Measurements from ENCODE around the gene PRR19. TPM values are rescaled to one million over a fixed set of nuclear protein-coding genes. Genes with fewer than 3 reads are reported as not detected.

PRR19 gene
- total RNA-seq, 1 experiment from 2014 or later, result 0.93 TPM

DNA sequence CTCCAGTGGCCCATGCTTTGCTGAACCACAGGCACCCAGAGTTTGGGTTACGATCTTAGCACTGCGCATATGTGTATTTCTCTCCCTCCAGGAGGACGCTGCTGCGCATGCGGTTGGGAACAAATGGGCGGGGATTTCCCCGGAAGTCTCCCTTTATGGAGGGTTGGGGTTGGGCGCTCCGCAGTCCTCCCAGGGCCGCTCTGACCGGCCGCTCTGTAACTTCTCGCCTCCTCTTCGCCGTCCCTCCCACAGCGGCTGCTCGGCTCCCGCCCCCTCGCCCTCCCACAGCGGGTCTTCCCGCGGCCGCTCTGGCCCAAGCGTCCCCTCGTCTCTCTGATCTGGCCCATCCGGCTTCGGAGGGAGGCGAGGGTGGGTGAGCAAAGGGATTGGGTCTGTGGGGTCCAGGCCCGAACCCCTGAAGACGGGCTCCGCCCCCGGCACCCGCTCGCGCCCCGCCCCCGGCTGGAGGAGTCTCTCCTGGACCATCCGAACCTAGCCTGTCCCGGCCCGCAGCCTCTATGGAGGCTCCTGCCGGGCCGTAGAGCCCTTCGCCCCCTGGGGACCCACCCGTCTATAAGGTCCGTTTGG, 23.5 kb downstream of the PRR19 start, which contains the start of gene MEGF8:
TSS of gene MEGF8 (plus strand) at position 328 of the 588 bp plus-strand sequence. CDS start 609 bp downstream, outside the sequence.
- H2AFZ ChIP-seq (ENCODE audit: low read depth, low read length, poor library complexity, severe bottlenecking), result no peak within 1 kb of the TSS
- peak within 1 kb of the TSS; percentile 90 to 95 for H3K4me3 ChIP-seq (replicated peaks in 1 of 2; ENCODE audit: low read depth in 1 of 2, low read length in 2 of 2)
- TF ChIP-seq, protein P1, sequence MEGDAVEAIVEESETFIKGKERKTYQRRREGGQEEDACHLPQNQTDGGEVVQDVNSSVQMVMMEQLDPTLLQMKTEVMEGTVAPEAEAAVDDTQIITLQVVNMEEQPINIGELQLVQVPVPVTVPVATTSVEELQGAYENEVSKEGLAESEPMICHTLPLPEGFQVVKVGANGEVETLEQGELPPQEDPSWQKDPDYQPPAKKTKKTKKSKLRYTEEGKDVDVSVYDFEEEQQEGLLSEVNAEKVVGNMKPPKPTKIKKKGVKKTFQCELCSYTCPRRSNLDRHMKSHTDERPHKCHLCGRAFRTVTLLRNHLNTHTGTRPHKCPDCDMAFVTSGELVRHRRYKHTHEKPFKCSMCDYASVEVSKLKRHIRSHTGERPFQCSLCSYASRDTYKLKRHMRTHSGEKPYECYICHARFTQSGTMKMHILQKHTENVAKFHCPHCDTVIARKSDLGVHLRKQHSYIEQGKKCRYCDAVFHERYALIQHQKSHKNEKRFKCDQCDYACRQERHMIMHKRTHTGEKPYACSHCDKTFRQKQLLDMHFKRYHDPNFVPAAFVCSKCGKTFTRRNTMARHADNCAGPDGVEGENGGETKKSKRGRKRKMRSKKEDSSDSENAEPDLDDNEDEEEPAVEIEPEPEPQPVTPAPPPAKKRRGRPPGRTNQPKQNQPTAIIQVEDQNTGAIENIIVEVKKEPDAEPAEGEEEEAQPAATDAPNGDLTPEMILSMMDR (IDR thresholded peaks at IDR 0.05 in 2 of 3, conservative IDR thresholded peaks at IDR 0.05 in 1 of 3; ENCODE audit: borderline replicate concordance in 1 of 3, insufficient read depth in 1 of 3, low read depth in 2 of 3, low read length in 2 of 3), result peak in 2 of 3 experiments; percentile 94; a peak in 4 of 6 replicates
- no peak for TF ChIP-seq YY1 (IDR thresholded peaks at IDR 0.05; ENCODE audit: extremely low read depth, insufficient replicate concordance, low read depth, low read length)
- peak; percentile 74 for TF ChIP-seq POLR2AphosphoS5 (IDR thresholded peaks at IDR 0.05; ENCODE audit: low read depth, low read length)
- TF ChIP-seq CBX3 (IDR thresholded peaks at IDR 0.05; ENCODE audit: low read depth), result no peak; the same call in 1 of the 2 replicates
- peak; percentile 78 for TF ChIP-seq EGR1 (IDR thresholded peaks at IDR 0.05; ENCODE audit: low read depth)
- TF ChIP-seq SRF (IDR thresholded peaks at IDR 0.05; ENCODE audit: low read depth), result peak; percentile 100
- peak; percentile 31 for TF ChIP-seq POLR2A (IDR thresholded peaks at IDR 0.05; ENCODE audit: borderline replicate concordance, extremely low read depth, insufficient read depth, insufficient read length)
- peak; percentile 71 for TF ChIP-seq SP1 (IDR thresholded peaks at IDR 0.05; ENCODE audit: low read depth)
- ChIA-PET POLR2A (no interaction called here), RAD21 (ENCODE audit: low non-redundant PET in 1 of 2, low total read pairs in 2 of 2, uncharacterized antibody in 2 of 2, unreplicated experiment in 2 of 2) (no interaction called here), CTCF (no interaction called here)
- DNase-seq (ENCODE audit: low read depth, low spot score), result peak; percentile 97
- peak within 1 kb of the TSS; percentile 86 for H3K9ac ChIP-seq (ENCODE audit: low read length)
- no peaks in the 10 kb centered on the region for H4K20me1 ChIP-seq (ENCODE audit: insufficient read depth)
- H3K79me2 ChIP-seq (ENCODE audit: insufficient read depth, low read length), result peaks cover 17% of the 10 kb centered on the region
- peaks cover 10 to 17% of the 10 kb centered on the region in 2 experiments for H3K4me1 ChIP-seq (ENCODE audit: control insufficient read depth in 1 of 2, insufficient read depth in 2 of 2, low read length in 2 of 2)
- peak; percentile 96 for ATAC-seq
- H3K9me3 ChIP-seq (ENCODE audit: control insufficient read depth in 1 of 2, insufficient read depth in 1 of 2, low read depth in 1 of 2, low read length in 2 of 2), result no peaks in the 10 kb centered on the region
- intact Hi-C loops (cut with micrococcal nuclease), result loop anchor here (1.0 kb wide), 2 partner anchors 82 to 217 kb away; no protein-coding TSS in a partner anchor
- peak within 1 kb of the TSS; percentile 62 for H3K27ac ChIP-seq (ENCODE audit: low read depth, low read length)
- H3K4me2 ChIP-seq (ENCODE audit: low read length), result peak within 1 kb of the TSS; percentile 93
- no peaks in the 10 kb centered on the region for H3K9me2 ChIP-seq (ENCODE audit: insufficient read depth)
- H3K36me3 ChIP-seq (ENCODE audit: control insufficient read depth in 1 of 2, insufficient read depth in 2 of 2, low read length in 2 of 2), result no peaks in the 10 kb centered on the region
- no peaks in the 10 kb centered on the region for H3K27me3 ChIP-seq (ENCODE audit: insufficient read depth, low read length)
- BruUV-seq (replicated peaks), result no TSS peak

All from HCT116 (cell line).